Measurements from ENCODE around the gene GRIK5.
"Not testable (repeated sequence)": the region's sequence is repeated elsewhere in the genome, so short reads cannot be mapped to it uniquely, and the experiment has no call there.

GRIK5 gene

DNA sequence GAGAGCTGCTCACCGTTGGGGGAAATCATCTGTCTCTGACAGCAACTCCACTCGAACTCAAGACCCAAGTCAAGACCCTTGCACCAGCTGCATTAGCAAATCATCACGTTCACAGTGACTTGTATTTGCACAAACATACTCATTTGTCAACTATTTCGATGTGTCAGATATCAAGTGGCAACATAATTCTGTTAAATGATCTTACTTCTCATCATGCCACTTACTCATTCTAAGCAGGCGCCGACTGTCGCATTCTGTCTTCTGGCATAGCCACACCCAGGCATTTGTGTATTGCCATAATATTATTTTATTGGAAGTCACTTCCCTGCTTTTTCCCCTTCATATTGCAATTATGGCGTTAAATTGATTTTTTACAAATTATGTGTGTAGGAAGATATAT, 53.0 kb downstream of the GRIK5 start:
- DNase-seq (ENCODE audit: low read depth in 2 of 2), result no peak

- DNase-seq (ENCODE audit: low read depth in 2 of 2), result not testable (repeated sequence)
These were observed 57.3 kb downstream of the GRIK5 start for GRCh38 chr19:42012747-42013146.

DNA sequence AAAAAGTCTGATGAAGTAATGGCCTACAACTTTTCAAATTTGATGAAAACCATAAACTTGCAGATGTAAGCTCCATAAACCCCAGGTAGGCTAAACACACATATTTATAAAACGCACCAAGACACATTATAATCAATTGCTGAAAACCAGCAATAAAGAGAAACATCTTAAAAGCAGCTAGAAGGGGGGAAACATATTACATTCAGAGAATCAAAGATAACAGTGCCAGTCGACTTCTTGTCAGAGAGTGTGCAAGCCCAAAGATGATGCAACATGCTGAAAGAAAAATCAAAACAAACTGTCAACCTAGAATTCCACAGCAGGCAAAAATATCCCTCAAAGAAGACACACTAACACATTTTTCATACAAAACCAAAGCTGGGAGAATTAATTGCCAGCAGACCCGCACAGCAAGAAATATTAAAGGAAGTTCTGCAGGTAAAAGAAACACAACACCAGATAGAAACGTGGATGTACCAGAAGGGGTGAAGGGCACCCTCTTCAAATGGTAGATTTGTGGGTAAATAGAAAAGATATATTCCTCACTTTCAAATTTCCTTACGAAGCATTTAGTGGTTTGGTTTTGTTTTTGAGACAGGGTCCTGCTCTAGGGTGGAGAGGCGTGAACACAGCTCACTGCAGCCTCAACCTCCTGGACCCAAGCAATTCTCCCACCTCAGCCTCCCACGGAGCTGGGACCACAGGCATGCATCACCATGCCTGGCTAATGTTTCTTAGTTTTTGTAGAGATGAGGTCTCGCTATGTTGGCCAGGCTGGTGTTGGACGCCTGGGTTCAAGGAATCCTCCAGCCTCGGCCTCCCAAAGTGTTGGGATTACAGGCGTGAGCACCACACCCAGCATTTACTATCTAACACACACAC, 59.5 kb downstream of the GRIK5 start:
- no peak for DNase-seq (ENCODE audit: low read depth in 2 of 2)

- no peak for DNase-seq (ENCODE audit: low read depth in 2 of 2)
These were observed 63.4 kb downstream of the GRIK5 start for GRCh38 chr19:42006569-42006968.

GRCh38 chr19:42005504-42005903, 64.5 kb downstream of the GRIK5 start:
- no peak for DNase-seq (ENCODE audit: low read depth in 2 of 2)

GRCh38 chr19:42003506-42004294, 66.3 kb downstream of the GRIK5 start:
- no peak for DNase-seq (ENCODE audit: low read depth in 2 of 2)

DNA sequence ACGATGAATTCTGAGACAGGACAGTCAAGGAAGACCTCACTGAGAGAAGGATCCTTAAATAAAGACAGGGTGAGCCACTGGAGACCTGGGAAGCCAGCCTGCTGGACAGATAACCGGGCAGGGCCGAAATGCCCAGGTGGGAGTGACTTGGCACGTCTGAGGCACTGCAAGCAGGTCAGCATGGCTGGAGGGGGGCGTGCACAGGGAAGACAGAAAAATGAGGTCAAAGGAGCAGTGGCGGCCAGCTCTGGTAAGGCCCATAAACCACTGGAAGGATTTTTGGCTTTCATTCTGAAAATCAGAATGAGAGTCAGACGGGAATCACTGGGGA, 70.2 kb downstream of the GRIK5 start:
- no peak for DNase-seq (ENCODE audit: low read depth in 2 of 2)

DNA sequence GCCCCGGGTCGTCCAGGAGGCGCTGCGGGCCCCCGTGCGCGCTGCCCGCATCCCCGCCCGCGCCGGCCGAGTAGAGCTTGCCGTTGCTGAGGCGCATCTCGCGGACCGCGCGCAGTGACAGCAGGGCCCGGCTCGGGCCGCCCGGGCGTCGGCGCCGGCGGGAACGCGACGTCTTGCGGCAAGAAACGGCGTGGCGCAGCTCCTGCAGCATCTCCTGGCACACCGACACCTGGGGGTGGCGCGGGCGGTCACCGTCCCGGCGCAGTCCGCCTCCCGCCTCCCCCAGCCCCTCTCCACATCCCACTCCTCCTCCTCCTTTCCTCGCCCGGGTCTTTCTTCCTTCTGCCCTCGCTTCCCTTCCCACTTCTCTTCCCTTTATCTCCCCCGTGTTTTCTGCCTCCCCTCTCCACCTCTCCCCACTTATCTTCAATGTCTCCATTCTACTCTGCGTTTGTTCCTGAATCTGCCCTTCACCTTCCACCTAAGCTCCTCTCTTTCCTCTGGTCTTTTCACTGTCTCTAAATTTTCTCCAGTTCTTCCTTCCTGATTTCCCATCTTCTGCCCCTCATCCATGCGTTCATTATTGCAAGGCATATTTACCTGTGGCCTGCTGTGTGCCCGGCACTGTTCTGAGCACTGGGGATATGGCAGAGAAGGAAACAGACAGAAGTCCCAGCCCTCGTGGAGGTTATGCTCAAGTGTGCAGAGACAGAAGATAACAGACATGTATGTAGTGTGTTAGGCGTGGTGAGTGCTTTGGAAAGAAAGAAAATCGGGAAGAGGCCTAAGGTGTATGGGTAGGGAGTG, 70.7 kb downstream of the GRIK5 start:
- DNase-seq (ENCODE audit: low read depth in 2 of 2), result no peak

- DNase-seq (ENCODE audit: low read depth in 2 of 2), result peak in 1 of 2 donors; percentile 53
These were observed 71.6 kb downstream of the GRIK5 start for GRCh38 chr19:41998246-41999020.

- no peak for DNase-seq (ENCODE audit: low read depth in 2 of 2)
These were observed 72.2 kb downstream of the GRIK5 start for GRCh38 chr19:41997851-41998229.

DNA sequence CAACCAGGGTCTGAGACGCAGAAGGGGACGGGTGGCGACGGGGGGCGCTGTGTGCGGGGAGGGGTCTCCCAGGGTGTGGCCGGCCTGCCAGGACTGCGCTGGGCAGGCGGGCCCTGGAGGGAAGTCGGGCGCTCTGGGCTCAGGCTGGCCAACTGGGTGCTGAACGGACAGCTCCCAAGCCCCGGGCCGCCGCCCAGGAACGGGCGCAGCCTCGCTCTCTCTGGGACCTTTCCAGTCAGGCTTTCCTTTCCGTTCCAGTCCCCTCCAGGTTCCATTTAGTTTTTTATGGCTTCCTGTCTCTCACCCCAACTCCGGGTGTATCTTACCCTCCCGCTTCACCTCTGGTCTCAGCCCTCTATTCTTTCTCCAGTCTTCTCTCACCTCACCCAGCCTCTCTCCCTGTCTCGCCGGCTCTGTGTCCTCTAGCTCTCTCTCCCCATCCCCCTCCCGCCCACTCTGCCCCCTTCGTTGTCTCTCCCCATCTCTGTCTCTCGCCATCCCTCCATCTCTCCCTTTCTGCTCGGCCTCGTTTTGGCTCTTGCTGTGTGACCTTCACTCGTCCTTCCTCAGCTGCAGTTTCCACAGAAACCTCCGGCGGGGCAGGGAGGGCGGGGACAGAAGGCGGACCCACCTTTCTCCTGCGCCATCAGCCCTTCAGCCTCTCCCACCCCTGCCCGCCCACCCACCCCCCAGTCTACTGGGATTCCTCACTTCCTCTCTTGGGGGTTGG, 72.7 kb downstream of the GRIK5 start:
- peak in 1 of 2 donors; percentile 21 for DNase-seq (ENCODE audit: low read depth in 2 of 2)

GRCh38 chr19:41995959-41996797, 73.8 kb downstream of the GRIK5 start:
- no peak for DNase-seq (ENCODE audit: low read depth in 2 of 2)

- DNase-seq (ENCODE audit: low read depth in 2 of 2), result no peak
These were observed 74.7 kb downstream of the GRIK5 start for GRCh38 chr19:41994994-41995958.

GRCh38 chr19:41994521-41994971, 75.5 kb downstream of the GRIK5 start:
- DNase-seq (ENCODE audit: low read depth in 2 of 2), result no peak

DNA sequence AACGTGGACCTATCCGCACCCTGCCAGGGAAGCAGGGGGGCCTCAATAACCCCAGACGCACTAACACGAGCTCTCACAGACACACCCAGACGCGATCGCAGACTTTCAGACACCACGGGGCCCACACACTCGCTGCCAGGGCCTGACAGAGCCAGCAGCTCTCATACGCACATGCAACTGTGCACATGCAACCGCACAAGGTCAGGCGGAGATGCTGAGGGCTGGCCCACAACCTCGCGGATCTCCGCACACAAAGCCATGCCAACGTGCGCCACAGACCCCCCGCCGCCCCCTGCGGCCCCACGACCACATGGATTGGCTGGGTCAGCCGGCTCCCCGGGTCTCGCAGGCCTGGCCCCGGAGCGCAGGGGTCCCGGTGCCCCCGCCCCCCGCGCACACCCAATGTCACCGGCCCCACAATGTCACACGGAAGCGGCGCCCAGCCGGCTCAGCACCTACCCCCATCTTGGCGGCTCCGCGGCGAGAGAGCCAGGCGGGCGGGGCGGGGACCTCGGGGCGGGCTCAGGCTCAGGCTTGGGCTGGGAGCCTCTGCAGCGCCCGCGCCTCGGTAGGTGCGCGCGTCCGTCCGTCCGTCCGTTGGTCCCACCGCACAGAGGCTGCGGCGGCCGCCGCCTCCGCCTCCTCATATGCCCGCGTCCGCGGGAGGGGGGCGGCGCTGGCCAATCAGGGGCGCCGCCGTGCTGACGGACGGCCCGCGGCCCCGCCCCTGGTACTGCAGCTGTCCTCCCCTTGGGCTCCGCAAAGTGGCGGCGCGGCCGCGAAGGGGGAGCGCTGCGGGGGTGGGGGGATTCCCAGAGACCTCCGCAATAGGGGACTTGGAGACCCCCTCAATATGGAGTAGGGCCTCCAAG, 76.2 kb downstream of the GRIK5 start, which contains the start of gene ATP1A3:
TSS of gene ATP1A3 (minus strand) at position 619 of the 872 bp plus-strand sequence. CDS start at position 465, 154 bp downstream.
- peak; percentile 14 to 43 for DNase-seq (ENCODE audit: low read depth in 2 of 2)

DNA sequence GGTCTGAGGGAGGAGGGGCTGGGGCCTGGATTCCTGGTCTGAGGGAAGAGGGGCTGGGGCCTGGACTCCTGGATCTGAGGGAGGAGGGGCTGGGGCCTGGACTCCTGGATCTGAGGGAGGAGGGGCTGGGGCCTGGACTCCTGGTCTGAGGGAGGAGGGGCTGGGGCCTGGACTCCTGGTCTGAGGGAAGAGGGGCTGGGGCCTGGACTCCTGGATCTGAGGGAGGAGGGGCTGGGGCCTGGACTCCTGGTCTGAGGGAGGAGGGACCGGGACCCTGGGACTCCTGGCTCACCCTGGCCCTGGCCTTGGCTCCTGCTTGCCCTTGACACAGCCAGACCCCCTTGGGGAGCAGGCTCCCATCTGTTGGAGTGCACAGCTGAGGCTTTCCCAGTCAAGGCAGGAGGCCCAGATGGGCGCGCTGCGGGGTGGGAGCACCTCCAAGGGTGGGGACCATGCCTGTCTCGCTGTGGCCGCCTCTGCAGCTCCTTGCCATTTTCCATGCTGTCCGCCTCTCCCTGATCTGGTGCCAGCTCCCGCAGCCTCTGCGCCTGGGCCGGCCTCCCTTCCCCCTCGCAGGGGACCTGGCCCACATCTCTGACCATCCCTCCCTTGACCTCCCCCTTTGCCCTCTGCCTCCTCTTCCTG, 78.0 kb downstream of the GRIK5 start:
- DNase-seq (ENCODE audit: low read depth in 2 of 2), result not testable (repeated sequence)

- no peak for DNase-seq (ENCODE audit: low read depth in 2 of 2)
These were observed 79.0 kb downstream of the GRIK5 start for GRCh38 chr19:41991025-41991424.
